HL-60/S4 treated with retinoic acid at 250 ng/mL for 4 days and 3 days (cell line): ENCODE data around the gene CCDC63.

Experiments
- in situ Hi-C: fragments of 300-500 bp; cut with MboI; formaldehyde crosslinking; loops from 2 replicates; pipeline ENCODE4 v1.7.0; 2022; ENCODE audit warnings: low sequenced_read_pairs

The CCDC63 gene

GRCh38 chr12:110880651-110881050 is 33.9 kb downstream of the CCDC63 start:
- in situ Hi-C loops, result no loop called here

- in situ Hi-C loops, result no loop called here
These were observed 36.5 kb downstream of the CCDC63 start for GRCh38 chr12:110883251-110883650.

- in situ Hi-C loops, result no loop called here
These were observed 38.5 kb downstream of the CCDC63 start for GRCh38 chr12:110885152-110885840.

GRCh38 chr12:110888256-110888991 is 41.6 kb downstream of the CCDC63 start:
- in situ Hi-C loops, result no loop called here

GRCh38 chr12:110889361-110889760 is 42.6 kb downstream of the CCDC63 start:
- in situ Hi-C loops, result no loop called here

GRCh38 chr12:110893956-110894355 is 47.2 kb downstream of the CCDC63 start:
- in situ Hi-C loops, result no loop called here

GRCh38 chr12:110896559-110896958 is 49.8 kb downstream of the CCDC63 start:
- in situ Hi-C loops, result no loop called here

GRCh38 chr12:110901401-110901800 is 54.6 kb downstream of the CCDC63 start:
- in situ Hi-C loops, result no loop called here

- in situ Hi-C loops, result no loop called here
These were observed 56.7 kb downstream of the CCDC63 start for GRCh38 chr12:110903511-110903910.

- in situ Hi-C loops, result no loop called here
These were observed 59.3 kb downstream of the CCDC63 start for GRCh38 chr12:110906083-110906482.

- in situ Hi-C loops, result no loop called here
These were observed 59.7 kb downstream of the CCDC63 start for GRCh38 chr12:110906516-110906915.

- in situ Hi-C loops, result no loop called here
These were observed 60.2 kb downstream of the CCDC63 start for GRCh38 chr12:110906985-110907384.

GRCh38 chr12:110907583-110907982 is 60.8 kb downstream of the CCDC63 start:
- in situ Hi-C loops, result no loop called here

- in situ Hi-C loops, result no loop called here
These were observed 61.8 kb downstream of the CCDC63 start for GRCh38 chr12:110908377-110909152.

- in situ Hi-C loops, result no loop called here
These were observed 65.5 kb downstream of the CCDC63 start for GRCh38 chr12:110912263-110912662.

GRCh38 chr12:110913119-110914056 is 66.6 kb downstream of the CCDC63 start:
- in situ Hi-C loops, result no loop called here

- in situ Hi-C loops, result no loop called here
These were observed 69.6 kb downstream of the CCDC63 start for GRCh38 chr12:110916295-110916875.

GRCh38 chr12:110917467-110917866 is 70.7 kb downstream of the CCDC63 start:
- in situ Hi-C loops, result no loop called here

GRCh38 chr12:110917961-110918360 is 71.2 kb downstream of the CCDC63 start:
- in situ Hi-C loops, result no loop called here

- in situ Hi-C loops, result no loop called here
These were observed 72.9 kb downstream of the CCDC63 start for GRCh38 chr12:110919720-110920119.
